GM21381 (cell line): Measurements from ENCODE around the gene KRTAP2-4.
"Not testable (repeated sequence)": the region's sequence is repeated elsewhere in the genome, so short reads cannot be mapped to it uniquely, and the experiment has no call there.

ENCODE experiments used
- ATAC-seq: cut with Tn5 transposase; IDR thresholded peaks from one replicate; pipeline ENCODE4 v1.9.1; 2021; ENCODE audit warnings: mild to moderate bottlenecking, moderate library complexity; ENCODE audit not compliant: unreplicated experiment

Gene KRTAP2-4

DNA sequence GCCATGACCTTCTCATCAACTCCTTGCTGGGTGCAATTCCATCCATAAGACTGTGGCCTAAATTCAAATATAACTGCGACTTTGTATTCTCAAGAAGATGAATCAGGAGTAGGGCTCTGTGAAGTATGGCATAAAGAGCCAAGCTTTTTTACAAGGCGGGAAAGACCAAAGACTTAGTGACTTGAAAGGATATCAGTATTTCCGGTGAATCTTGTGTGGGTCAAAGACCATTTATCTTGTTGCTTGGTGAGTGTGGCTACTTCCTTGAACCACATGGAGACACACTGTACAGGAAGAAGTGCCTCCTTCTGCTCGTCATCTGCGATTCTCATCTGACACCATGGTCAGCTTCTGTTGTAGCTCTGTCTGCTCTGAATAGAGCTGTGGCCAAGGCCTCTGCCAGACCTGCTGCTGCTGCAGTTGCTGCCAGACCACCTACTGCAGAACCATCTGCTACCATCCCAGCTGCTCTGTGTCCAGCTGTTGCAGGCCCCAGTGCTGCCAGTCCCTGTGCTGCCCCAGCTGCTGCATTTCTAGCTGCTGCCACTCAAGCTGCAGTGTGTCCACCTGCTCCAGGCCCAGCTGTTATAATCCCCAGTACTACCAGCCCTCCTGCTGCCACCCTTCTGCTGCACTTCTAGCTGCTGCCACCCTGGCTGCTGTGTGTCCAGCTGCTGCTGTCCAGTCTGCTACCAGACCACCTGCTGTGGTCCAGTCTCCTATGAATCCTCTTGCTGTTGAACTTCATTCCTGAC is 6.1 kb upstream of the KRTAP2-4 start:
- no peak for ATAC-seq

DNA sequence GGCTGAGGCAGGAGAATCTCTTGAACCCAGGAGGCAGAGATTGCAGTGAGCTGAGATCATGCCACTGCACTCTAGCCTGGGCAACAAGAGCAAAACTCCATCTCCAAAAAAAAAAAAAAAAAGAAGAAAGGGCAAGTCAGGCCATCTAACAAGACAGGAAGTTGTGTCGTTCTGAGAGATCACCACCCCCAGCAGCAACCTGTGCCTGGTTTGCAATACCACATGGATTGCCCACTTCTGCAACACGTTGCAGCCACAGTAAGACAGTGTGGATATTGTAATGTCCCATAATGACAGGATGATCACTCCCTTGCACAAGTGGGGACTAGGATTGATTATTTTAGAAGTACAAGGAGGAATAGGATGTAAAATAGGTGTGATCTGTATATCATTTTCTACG is 3.4 kb upstream of the KRTAP2-4 start:
- ATAC-seq = no peak

DNA sequence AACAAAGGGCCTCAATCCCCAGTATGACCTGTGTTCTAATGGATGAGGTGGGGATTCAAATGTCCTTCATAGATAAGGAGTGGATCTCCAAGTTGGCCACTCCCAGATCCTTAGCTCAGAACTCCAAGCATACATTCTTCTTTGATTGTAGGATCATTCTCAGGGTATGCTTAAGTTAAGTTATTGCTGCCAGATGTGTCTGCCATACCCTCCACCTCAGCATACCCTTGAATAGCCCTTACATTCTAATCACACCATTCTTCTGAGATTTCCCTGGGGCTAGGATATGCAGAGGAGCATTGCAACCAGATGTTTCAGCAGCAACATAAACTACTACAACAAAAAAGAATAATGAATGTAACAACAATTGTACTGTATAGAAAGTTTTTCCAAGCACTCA is 1.6 kb upstream of the KRTAP2-4 start:
- ATAC-seq = no peak

DNA sequence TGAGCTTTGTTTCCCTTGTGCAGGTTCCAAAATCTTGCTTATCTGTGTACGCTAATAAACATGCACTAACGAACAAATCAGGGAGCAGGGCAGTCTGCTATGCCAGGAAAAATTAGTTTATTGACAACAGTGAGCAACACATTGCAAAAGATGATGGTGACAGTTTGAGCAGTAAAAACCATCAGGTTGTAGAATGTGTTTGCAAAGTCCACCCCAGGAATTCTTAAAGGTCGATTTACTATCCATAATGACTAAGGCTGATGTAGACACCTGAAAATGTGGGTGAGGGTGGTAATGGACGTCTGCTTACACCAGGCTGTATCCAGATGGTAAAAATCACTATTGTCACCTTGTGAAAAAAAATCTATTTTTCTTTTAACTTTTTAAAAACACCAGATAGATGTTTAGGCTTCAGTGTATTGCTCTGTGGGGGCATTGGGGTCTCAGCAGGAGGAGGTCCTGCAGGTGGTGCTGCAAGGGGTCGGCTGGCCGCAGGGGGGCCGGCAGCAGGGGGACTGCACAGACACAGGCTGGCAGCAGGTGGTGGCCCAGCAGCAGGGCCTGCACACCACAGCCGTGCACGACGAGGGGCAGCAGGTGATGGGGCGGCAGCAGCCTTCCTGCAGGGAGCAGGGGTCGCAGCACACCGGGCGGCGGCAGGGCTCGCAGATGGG is 526 bp downstream of the KRTAP2-4 start:
- ATAC-seq = not testable (repeated sequence)

DNA sequence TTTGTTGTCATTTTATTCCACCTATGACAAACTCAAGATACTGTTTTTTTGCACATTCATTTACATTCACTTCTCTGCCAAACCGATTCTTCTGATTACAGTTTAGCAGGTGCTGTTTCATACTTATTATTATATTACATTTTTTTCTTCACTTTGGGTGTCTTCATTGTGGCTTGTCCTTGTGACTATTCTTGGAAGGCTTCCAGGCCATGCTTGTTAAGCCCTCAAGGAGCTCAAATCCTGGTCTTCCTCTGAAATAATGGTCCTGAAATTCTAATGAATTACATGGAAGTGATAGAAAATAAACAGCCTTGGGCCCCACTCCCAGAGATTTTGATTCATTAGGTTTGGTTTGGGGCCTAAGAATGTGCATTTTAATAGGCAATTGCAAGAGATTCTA is 1.4 kb downstream of the KRTAP2-4 start:
- no peak for ATAC-seq

DNA sequence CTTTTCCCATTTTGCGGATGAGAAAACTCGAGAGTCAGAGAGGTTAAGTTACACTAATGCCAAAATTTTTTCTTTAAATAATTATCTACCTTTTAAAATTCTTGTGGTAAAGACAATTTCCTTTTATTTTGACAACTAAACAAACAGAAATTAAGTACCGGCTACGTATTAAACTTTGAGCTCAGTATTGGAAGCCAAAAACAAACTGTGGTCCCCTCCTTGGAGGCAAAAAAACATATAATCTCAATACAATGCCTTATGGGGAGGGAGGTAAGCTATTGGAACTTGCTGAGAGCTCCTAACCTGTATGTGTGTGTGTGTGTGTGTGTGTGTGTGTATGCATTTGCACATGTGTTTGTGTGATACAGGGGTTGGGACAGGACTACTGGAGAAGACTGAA is 2.2 kb downstream of the KRTAP2-4 start:
- ATAC-seq = no peak

DNA sequence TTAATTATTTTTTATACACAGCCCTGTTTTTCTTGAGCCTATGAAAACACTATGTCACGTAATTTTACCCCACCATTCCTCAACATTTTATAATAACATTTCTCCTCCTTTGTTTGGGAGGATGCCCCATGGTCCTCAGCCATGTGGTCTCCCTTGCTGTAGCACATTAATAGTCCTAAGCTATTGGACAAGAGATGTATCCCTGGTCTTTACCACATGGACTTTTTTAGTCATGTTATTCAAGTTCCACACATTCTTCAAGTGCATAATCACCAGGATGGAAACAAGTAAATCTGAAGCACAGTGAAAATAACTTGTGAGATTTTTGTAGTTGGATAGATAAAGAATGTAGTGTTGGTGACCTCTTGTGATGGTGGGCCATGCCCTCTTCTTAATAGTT is 3.7 kb downstream of the KRTAP2-4 start:
- no peak for ATAC-seq

DNA sequence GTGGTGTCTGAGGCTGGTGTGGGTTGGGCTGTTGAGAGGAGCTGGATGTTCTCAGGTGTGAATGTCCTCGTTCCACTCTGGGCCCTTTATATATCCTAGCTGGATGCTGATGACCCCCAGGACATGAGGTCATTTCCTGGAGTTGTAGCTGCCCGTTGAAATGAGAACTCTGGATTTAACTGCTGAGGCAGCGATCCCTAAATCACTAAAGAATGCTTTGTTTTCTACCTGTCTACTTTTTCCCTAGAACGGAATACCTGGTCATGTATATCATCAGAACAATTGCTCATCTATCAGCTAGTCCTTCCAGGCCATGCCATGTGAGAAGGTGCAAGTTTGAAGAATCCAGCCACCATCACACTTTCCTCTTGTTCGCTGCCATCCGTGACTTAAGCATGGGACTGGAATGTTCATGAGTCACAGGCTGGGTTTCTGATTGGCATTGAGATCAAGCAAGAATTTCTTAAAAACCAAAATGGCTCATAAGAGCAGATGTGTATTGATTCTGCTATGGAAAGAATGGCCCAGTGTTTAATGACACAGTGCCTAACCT is 5.6 kb downstream of the KRTAP2-4 start, which contains the start of gene KRTAP2-3:
KRTAP2-3 (minus strand) TSS at position 63 of the 553 bp plus-strand sequence. CDS start 64 bp downstream, outside the sequence.
- ATAC-seq = no peak

DNA sequence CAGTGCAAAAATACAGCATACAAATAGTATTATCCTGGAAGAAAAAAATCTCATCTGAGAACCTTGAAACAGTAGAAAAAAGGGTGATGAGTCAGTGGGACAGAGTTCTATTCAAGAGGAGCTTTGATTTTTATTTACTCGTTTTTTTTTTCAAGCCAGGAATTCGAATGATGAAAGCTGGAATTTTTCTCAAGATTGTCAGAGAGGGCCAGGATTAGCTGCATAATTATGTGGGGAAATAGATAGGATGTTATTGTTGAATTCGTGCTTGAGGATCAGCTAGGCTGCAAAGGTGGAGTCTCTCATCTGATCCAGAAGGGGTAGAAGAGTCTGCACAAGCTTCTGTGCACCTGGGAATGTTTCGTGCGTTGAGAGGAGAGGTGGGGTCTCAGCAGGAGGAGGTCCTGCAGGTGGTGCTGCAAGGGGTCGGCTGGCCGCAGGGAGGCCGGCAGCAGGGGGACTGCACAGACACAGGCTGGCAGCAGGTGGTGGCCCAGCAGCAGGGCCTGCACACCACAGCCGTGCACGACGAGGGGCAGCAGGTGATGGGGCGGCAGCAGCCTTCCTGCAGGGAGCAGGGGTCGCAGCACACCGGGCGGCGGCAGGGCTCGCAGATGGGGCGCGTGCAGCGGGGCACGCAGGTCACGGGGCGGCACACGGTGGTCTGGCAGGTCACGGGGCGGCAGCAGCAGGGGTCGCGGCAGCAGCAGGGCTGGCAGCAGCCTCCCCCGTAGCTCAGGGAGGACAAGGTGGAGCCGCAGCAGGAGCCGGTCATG is 6.2 kb downstream of the KRTAP2-4 start:
- not testable (repeated sequence) for ATAC-seq

DNA sequence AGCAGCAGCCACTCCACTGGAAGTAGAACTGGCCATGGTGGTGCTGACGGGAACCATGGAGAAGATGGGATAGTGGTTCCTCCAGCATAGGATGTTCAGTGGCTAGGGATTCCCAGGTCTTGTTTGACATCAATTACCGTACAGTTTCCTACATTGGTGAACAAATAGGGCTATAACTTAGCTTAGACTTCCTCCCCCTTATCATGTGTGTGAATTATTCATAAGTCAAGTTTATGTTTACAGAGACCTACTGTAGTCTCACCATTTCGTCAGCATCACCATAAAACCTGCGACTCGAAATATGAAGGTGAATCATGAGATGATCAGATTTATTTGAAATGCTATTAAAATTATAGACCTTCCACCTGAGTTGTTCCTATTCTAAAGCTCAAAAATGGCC is 6.9 kb downstream of the KRTAP2-4 start:
- ATAC-seq = no peak

DNA sequence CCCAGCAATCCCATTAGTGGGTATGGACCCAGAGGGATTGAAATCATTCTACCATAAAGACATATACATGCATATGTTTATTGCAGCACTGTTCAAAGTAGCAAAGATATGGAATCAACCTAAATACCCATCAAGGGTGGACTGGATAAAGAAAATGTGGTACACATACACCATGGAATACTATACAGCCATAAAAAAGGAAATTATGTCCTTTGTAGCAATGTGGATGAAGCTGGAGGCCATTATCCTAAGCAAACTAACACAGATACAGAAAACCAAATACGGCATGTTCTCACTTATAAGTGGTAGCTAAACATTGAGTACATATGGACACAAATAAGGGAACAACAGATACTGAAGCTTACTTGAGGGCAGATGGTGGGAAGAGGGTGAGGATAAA is 8.1 kb downstream of the KRTAP2-4 start:
- ATAC-seq = no peak

DNA sequence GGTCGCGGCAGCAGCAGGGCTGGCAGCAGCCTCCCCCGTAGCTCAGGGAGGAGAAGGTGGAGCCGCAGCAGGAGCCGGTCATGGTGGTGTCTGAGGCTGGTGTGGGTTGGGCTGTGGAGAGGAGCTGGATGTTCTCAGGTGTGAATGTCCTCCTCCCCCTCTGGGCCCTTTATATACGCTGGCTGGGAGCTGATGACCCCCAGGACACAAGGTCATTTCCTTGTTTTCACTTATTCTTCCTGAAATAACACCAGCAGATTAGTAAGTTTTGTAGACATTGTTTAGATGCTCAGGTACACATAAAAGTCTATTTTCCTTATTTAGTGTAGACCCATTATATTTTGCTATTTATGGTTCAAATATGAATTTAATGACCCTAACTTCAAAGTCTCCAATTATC is 10.5 kb downstream of the KRTAP2-4 start, which contains the start of gene KRTAP2-2:
KRTAP2-2 (minus strand) TSS at position 101 of the 400 bp plus-strand sequence; CDS start at position 82, 19 bp downstream.
- ATAC-seq = not testable (repeated sequence)

DNA sequence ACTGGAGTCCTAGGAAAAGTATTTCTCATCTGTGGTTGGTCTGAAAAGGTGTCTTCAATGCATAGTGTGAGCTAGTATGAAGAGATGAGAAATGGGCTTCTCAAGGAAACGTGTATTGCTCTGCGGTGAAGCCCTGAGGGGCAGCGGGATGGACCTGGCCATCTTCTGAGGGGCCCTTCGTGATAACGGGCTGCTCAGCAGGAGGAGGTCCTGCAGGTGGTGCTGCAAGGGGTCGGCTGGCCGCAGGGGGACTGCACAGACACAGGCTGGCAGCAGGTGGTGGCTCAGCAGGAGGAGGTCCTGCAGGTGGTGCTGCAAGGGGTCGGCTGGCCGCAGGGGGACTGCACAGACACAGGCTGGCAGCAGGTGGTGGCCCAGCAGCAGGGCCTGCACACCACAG is 11.1 kb downstream of the KRTAP2-4 start:
- ATAC-seq = not testable (repeated sequence)

DNA sequence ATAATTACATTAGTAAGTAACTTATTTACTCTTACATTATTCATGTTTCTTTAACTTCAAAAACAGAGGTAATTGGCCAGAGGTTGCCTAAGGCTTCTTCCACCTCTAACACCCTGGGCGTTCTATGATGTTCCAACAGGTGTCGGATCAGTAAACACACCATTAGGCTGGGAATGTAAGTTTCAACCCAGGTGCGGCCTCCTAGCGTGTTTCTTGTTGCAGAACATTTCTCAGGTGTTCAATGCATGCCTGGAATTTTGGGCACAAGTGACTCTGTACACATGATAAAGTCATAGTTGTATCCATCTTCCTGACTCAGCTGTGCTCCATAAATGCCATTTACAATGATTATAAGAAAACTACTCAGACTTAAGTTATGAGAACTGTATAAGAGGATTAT is 11.7 kb downstream of the KRTAP2-4 start:
- ATAC-seq = no peak

DNA sequence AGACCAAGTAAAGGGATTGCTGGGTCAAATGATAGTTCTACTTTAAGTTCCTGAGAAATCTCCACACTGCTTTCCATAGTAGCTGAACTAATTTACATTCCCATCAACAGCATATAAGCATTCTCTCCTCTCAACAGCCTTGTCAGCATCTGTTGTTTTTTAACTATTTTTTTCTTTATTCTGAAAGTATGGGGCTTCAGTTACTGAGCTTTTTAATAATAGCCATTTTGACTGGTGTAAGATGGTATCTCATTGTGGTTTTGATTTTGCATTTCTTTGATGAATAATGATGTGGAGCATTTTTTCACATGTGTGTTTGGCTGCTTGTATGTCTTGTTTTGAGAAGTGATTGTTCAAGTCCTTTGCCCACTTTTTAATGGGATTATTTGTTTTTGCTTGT is 13.1 kb downstream of the KRTAP2-4 start:
- ATAC-seq = no peak

DNA sequence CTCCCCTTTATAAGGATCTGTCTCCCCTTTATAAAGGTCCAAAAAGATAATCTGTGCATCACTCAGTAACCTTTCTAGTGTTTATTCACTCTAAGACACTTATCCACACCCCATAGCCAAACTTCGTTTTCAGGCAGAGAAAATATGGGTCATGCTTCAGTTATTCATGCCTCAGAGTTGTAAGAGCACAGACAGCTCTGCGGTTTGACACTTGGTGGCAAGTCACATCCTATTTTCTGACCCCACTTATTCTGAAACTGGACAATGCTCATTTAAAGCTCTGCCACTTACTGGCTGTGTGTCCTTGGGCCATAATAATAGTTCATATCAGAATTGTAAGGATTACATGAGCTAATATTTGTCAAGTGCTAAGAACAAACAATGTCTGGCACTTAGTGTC is 16.6 kb downstream of the KRTAP2-4 start:
- ATAC-seq = no peak

DNA sequence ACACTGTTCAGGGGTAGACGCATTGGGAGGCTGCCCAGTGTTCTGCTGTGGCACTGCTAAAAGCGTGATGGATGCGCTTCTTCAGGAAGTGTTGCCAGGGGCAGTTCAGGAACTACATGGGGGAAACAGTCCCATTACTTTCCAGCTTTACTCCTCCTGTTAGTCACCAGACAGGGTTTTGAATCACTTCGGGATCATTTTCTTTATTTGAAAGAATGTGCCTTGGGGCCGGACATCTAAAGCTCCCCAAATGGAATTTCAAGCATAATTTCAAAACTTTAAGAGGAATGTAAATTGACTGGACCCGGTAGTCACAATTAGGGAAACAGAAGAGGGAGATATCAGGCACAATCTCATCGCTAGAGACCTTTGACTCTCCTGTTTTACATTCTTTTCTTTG is 17.2 kb downstream of the KRTAP2-4 start:
- no peak for ATAC-seq

DNA sequence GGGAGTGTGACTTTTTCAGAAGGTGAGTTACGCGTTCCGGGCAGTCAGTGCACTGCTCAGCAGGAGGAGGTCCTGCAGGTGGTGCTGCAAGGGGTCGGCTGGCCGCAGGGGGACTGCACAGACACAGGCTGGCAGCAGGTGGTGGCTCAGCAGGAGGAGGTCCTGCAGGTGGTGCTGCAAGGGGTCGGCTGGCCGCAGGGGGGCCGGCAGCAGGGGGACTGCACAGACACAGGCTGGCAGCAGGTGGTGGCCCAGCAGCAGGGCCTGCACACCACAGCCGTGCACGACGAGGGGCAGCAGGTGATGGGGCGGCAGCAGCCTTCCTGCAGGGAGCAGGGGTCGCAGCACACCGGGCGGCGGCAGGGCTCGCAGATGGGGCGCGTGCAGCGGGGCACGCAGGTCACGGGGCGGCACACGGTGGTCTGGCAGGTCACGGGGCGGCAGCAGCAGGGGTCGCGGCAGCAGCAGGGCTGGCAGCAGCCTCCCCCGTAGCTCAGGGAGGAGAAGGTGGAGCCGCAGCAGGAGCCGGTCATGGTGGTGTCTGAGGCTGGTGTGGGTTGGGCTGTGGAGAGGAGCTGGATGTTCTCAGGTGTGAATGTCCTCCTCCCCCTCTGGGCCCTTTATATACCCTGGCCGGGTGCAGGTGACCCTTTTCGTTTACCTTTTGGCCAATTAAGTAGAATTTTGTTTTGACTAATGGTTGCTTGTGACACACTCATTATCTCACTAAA is 18.8 kb downstream of the KRTAP2-4 start, which contains the start of gene KRTAP2-1:
KRTAP2-1 (minus strand) TSS at position 582 of the 731 bp plus-strand sequence; CDS start at position 533, 49 bp downstream.
- ATAC-seq = not testable (repeated sequence)

DNA sequence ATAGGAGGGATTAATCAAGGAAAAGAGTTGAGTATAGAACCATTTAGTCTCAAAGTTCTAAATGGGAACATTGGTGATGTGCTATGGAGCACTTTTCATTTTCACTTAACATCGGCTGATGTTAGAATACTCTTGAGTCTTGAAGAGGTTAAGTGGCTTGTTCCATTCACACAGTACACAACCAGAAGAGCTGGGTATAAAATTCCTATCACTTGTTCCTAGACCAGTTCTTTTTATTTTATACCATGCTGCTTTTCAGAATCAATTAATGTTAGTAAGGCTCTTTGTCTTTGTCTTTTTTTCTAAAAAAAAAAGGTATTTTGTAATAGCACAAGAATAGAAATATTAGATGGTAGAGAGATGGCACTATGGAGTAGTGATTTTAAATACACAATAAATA is 22.7 kb downstream of the KRTAP2-4 start:
- ATAC-seq = no peak
